ENCODE results near the gene PHC2.

The PHC2 gene

GRCh38 chr1:33342041-33342723, 88.7 kb downstream of the PHC2 start (continued):
- TF ChIP-seq KLF7 (tag by site-specific recombination; IDR thresholded peaks at IDR 0.05; ENCODE audit: borderline replicate concordance) (no peak), ZNF423 (tag by site-specific recombination; IDR thresholded peaks at IDR 0.05) (peak; percentile 55; the same call in 1 of the 2 replicates), SP7 (tag by site-specific recombination; IDR thresholded peaks at IDR 0.05) (peak; percentile 67), BCL11A (tag by site-specific recombination; IDR thresholded peaks at IDR 0.05; ENCODE audit: low read depth) (no peak), ZNF610 (tag by site-specific recombination; IDR thresholded peaks at IDR 0.05; ENCODE audit: borderline replicate concordance) (0 out of 2 replicates have a peak, but pooled peaks have one; percentile 24), YY2 (tag by site-specific recombination; IDR thresholded peaks at IDR 0.05) (peak; percentile 48; the same call in 1 of the 2 replicates), IKZF3 (tag by site-specific recombination; IDR thresholded peaks at IDR 0.05) (peak; percentile 73), ZEB2 (tag by site-specific recombination; IDR thresholded peaks at IDR 0.05) (peak; percentile 78), ZNF555 (tag by site-specific recombination; conservative IDR thresholded peaks at IDR 0.05) (no peak), GFI1B (tag by site-specific recombination; IDR thresholded peaks at IDR 0.05) (no peak), ZBTB17 (tag by site-specific recombination; IDR thresholded peaks at IDR 0.05) (peak; percentile 46), ZNF175 (tag by site-specific recombination; IDR thresholded peaks at IDR 0.05) (no peak), ZFP69B (tag by site-specific recombination; IDR thresholded peaks at IDR 0.05) (0 out of 2 replicates have a peak, but pooled peaks have one; percentile 42), REPIN1 (tag by site-specific recombination; IDR thresholded peaks at IDR 0.05; ENCODE audit: low read depth) (no peak), ZNF558 (tag by site-specific recombination; IDR thresholded peaks at IDR 0.05) (no peak), ZNF514 (tag by site-specific recombination; IDR thresholded peaks at IDR 0.05) (no peak), BCL11B (tag by site-specific recombination; IDR thresholded peaks at IDR 0.05; ENCODE audit: low read depth) (no peak), ZNF211 (tag by site-specific recombination; IDR thresholded peaks at IDR 0.05; ENCODE audit: low read depth) (no peak), ZNF2 (tag by site-specific recombination; IDR thresholded peaks at IDR 0.05) (0 out of 2 replicates have a peak, but pooled peaks have one; percentile 40), ZSCAN30 (tag by site-specific recombination; IDR thresholded peaks at IDR 0.05) (0 out of 2 replicates have a peak, but pooled peaks have one; percentile 47), SP2 (tag by site-specific recombination; IDR thresholded peaks at IDR 0.05) (peak; percentile 31; the same call in 1 of the 2 replicates), ZIC2 (tag by site-specific recombination; IDR thresholded peaks at IDR 0.05) (peak; percentile 98), MZF1 (tag by site-specific recombination; IDR thresholded peaks at IDR 0.05; ENCODE audit: borderline replicate concordance) (peak; percentile 82; the same call in 1 of the 2 replicates)
- TF ChIP-seq, protein P1, sequence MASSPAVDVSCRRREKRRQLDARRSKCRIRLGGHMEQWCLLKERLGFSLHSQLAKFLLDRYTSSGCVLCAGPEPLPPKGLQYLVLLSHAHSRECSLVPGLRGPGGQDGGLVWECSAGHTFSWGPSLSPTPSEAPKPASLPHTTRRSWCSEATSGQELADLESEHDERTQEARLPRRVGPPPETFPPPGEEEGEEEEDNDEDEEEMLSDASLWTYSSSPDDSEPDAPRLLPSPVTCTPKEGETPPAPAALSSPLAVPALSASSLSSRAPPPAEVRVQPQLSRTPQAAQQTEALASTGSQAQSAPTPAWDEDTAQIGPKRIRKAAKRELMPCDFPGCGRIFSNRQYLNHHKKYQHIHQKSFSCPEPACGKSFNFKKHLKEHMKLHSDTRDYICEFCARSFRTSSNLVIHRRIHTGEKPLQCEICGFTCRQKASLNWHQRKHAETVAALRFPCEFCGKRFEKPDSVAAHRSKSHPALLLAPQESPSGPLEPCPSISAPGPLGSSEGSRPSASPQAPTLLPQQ (tag by site-specific recombination; IDR thresholded peaks at IDR 0.05) = 0 out of 2 replicates have a peak, but pooled peaks have one; percentile 59
- TF ChIP-seq, protein P2, sequence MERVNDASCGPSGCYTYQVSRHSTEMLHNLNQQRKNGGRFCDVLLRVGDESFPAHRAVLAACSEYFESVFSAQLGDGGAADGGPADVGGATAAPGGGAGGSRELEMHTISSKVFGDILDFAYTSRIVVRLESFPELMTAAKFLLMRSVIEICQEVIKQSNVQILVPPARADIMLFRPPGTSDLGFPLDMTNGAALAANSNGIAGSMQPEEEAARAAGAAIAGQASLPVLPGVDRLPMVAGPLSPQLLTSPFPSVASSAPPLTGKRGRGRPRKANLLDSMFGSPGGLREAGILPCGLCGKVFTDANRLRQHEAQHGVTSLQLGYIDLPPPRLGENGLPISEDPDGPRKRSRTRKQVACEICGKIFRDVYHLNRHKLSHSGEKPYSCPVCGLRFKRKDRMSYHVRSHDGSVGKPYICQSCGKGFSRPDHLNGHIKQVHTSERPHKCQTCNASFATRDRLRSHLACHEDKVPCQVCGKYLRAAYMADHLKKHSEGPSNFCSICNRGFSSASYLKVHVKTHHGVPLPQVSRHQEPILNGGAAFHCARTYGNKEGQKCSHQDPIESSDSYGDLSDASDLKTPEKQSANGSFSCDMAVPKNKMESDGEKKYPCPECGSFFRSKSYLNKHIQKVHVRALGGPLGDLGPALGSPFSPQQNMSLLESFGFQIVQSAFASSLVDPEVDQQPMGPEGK (tag by site-specific recombination; IDR thresholded peaks at IDR 0.05) = peak; percentile 41; the same call in 1 of the 2 replicates
- TF ChIP-seq, protein P3, sequence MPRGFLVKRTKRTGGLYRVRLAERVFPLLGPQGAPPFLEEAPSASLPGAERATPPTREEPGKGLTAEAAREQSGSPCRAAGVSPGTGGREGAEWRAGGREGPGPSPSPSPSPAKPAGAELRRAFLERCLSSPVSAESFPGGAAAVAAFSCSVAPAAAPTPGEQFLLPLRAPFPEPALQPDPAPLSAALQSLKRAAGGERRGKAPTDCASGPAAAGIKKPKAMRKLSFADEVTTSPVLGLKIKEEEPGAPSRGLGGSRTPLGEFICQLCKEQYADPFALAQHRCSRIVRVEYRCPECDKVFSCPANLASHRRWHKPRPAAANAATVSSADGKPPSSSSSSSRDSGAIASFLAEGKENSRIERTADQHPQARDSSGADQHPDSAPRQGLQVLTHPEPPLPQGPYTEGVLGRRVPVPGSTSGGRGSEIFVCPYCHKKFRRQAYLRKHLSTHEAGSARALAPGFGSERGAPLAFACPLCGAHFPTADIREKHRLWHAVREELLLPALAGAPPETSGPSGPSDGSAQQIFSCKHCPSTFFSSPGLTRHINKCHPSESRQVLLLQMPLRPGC (tag by site-specific recombination; IDR thresholded peaks at IDR 0.05) = 0 out of 2 replicates have a peak, but pooled peaks have one; percentile 31
- TF ChIP-seq, protein P4, sequence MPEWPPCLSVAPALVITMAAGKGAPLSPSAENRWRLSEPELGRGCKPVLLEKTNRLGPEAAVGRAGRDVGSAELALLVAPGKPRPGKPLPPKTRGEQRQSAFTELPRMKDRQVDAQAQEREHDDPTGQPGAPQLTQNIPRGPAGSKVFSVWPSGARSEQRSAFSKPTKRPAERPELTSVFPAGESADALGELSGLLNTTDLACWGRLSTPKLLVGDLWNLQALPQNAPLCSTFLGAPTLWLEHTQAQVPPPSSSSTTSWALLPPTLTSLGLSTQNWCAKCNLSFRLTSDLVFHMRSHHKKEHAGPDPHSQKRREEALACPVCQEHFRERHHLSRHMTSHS (tag by site-specific recombination; IDR thresholded peaks at IDR 0.05) = no peak
- TF ChIP-seq, protein P5, sequence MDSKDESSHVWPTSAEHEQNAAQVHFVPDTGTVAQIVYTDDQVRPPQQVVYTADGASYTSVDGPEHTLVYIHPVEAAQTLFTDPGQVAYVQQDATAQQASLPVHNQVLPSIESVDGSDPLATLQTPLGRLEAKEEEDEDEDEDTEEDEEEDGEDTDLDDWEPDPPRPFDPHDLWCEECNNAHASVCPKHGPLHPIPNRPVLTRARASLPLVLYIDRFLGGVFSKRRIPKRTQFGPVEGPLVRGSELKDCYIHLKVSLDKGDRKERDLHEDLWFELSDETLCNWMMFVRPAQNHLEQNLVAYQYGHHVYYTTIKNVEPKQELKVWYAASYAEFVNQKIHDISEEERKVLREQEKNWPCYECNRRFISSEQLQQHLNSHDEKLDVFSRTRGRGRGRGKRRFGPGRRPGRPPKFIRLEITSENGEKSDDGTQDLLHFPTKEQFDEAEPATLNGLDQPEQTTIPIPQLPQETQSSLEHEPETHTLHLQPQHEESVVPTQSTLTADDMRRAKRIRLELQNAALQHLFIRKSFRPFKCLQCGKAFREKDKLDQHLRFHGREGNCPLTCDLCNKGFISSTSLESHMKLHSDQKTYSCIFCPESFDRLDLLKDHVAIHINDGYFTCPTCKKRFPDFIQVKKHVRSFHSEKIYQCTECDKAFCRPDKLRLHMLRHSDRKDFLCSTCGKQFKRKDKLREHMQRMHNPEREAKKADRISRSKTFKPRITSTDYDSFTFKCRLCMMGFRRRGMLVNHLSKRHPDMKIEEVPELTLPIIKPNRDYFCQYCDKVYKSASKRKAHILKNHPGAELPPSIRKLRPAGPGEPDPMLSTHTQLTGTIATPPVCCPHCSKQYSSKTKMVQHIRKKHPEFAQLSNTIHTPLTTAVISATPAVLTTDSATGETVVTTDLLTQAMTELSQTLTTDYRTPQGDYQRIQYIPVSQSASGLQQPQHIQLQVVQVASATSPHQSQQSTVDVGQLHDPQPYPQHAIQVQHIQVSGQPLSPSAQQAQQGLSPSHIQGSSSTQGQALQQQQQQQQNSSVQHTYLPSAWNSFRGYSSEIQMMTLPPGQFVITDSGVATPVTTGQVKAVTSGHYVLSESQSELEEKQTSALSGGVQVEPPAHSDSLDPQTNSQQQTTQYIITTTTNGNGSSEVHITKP (tag by site-specific recombination; IDR thresholded peaks at IDR 0.05) = peak; percentile 42; the same call in 1 of the 2 replicates
- TF ChIP-seq, protein P6, sequence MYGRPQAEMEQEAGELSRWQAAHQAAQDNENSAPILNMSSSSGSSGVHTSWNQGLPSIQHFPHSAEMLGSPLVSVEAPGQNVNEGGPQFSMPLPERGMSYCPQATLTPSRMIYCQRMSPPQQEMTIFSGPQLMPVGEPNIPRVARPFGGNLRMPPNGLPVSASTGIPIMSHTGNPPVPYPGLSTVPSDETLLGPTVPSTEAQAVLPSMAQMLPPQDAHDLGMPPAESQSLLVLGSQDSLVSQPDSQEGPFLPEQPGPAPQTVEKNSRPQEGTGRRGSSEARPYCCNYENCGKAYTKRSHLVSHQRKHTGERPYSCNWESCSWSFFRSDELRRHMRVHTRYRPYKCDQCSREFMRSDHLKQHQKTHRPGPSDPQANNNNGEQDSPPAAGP (tag by site-specific recombination; IDR thresholded peaks at IDR 0.05) = peak; percentile 90
